PC-3 (cell line): ENCODE results near the gene C1orf21. TPM values are rescaled to one million over a fixed set of nuclear protein-coding genes. Genes with fewer than 3 reads are reported as not detected.

ENCODE experiments used
- ATAC-seq: fragments of 200-7000 bp; cut with Tn5 transposase; 2 replicates; pipeline ENCODE4 v1.9.1; 2020; ENCODE audit warnings: mild to moderate bottlenecking, moderate library complexity
- BruUV-seq: library from RNA; stranded (reverse); fragments of 400-500 nt; replicated peaks from 2 replicates; lab custom pipeline; 2021; lab: Mats Ljungman, UMichigan
- CTCF ChIA-PET: fragments of 300-600 bp; sonication (Branson Sonifier 250); formaldehyde crosslinking; loops from one replicate; lab custom pipeline; 2022; ENCODE audit warnings: antibody characterized with exemption; lab: Charles Lee
- POLR2A ChIA-PET: fragments of 300-600 bp; sonication (Branson Sonifier 250); formaldehyde crosslinking; loops from one replicate; lab custom pipeline; 2022; ENCODE audit warnings: antibody characterized with exemption; ENCODE audit not compliant: unreplicated experiment; lab: Charles Lee
- DNase-seq: peaks from one replicate; pipeline ENCODE4 v3.0.0-alpha.2; 2015
- H2AFZ ChIP-seq: fragments of 300-600 bp; sonication (generic); 2 replicates; pipeline ENCODE4 v1.6.0; 2016; ENCODE audit warnings: antibody characterized with exemption, low read length
- H3F3A ChIP-seq: fragments of 300-600 bp; sonication (generic); one replicate; pipeline ENCODE4 v1.6.0; 2017; ENCODE audit warnings: antibody characterized with exemption, low read length, control low read depth, mild to moderate bottlenecking; ENCODE audit not compliant: unreplicated experiment
- H3K27ac ChIP-seq: fragments of 300-600 bp; sonication (generic); 2 replicates; pipeline ENCODE4 v1.5.1; 2016; ENCODE audit warnings: mild to moderate bottlenecking, low read length
- H3K27me3 ChIP-seq: fragments of 300-600 bp; sonication (generic); 2 replicates; pipeline ENCODE4 v1.6.1; 2016; ENCODE audit warnings: low read length, mixed read lengths
- H3K36me3 ChIP-seq: fragments of 300-600 bp; sonication (generic); 2 replicates; pipeline ENCODE4 v1.6.1; 2016; ENCODE audit warnings: low read depth, mixed run types, low read length, mixed read lengths
- H3K4me1 ChIP-seq: fragments of 300-600 bp; sonication (generic); 2 replicates; pipeline ENCODE4 v1.5.1; 2016; ENCODE audit warnings: low read length; ENCODE audit not compliant: insufficient read depth
- H3K4me2 ChIP-seq: fragments of 300-600 bp; sonication (generic); 2 replicates; pipeline ENCODE4 v1.6.0; 2016; ENCODE audit warnings: low read length
- H3K4me3 ChIP-seq: fragments of 300-600 bp; sonication (generic); 2 replicates; pipeline ENCODE4 v1.5.1; 2016; ENCODE audit warnings: mild to moderate bottlenecking, low read length, mixed read lengths
- H3K79me2 ChIP-seq: fragments of 300-600 bp; sonication (generic); 2 replicates; pipeline ENCODE4 v1.6.1; 2017; ENCODE audit warnings: low read length, mixed read lengths
- H3K9ac ChIP-seq: fragments of 300-600 bp; sonication (generic); 2 replicates; pipeline ENCODE4 v1.6.0; 2016; ENCODE audit warnings: mild to moderate bottlenecking, low read length
- H3K9me2 ChIP-seq: fragments of 300-600 bp; sonication (generic); replicated peaks from 2 replicates; pipeline ENCODE4 v1.6.1; 2016; ENCODE audit warnings: mixed run types, low read length, mixed read lengths
- H3K9me3 ChIP-seq: fragments of 300-600 bp; sonication (generic); 2 replicates; pipeline ENCODE4 v1.6.1; 2016; ENCODE audit warnings: low read length, mixed read lengths
- H4K20me1 ChIP-seq: fragments of 300-600 bp; sonication (generic); 2 replicates; pipeline ENCODE4 v1.6.1; 2016; ENCODE audit warnings: low read length, mixed read lengths
- EZH2 ChIP-seq: fragments of 300-600 bp; sonication (generic); IDR thresholded peaks from one replicate; pipeline ENCODE4 v1.6.1; 2017; ENCODE audit warnings: antibody characterized with exemption, mild to moderate bottlenecking, low read length; ENCODE audit not compliant: unreplicated experiment
- EZH2phosphoT487 ChIP-seq: fragments of 300-600 bp; sonication (generic); IDR thresholded peaks from 2 replicates; pipeline ENCODE4 v1.6.1; 2018; ENCODE audit warnings: mild to moderate bottlenecking, antibody characterized with exemption, low read length, borderline replicate concordance
- intact Hi-C: fragments of 100-400 bp; cut with micrococcal nuclease; formaldehyde crosslinking; loops from 2 replicates; pipeline ENCODE4 v1.9.0; 2023
- total RNA-seq: library from RNA; depleted of rRNA; stranded (reverse); fragments of >200 nt; gene quantifications from 2 replicates; pipeline ENCODE4 v1.2.3, GENCODE V29; 2014
- TF ChIP-seq, protein P1 (sequence below): fragments of 300-600 bp; sonication (generic); conservative IDR thresholded peaks from 2 replicates; pipeline ENCODE4 v1.5.1; 2017; ENCODE audit warnings: antibody characterized with exemption, low read depth, mild to moderate bottlenecking, low read length

C1orf21 gene
- total RNA-seq, 1 experiment from 2014 or later = 1.3 TPM

DNA sequence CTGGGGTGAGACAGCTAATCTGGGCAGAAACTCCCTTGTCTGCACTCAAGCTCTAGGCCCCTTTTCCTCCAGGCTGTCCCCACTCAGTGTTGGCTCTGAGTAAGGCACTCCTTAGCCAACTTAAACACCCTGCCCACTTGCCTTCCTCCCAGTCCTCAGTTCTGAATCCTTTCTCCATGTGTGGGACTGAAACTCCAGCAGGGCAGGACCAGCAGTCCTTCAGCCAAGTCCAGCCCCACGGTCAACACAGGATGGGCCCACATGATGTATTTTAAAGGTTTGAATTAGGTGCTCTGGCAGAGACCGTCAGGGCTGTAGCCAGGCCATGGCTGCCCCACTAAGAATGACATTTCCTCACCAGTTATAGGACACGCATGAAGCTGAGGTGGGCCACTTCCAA is 260.0 kb downstream of the C1orf21 start:
- no peak for ATAC-seq
- H3K9me3 ChIP-seq = no peaks in the 10 kb centered on the region
- no peaks in the 10 kb centered on the region for H3K27me3 ChIP-seq
- no peaks in the 10 kb centered on the region for H3K9me2 ChIP-seq
- H3K27ac ChIP-seq = no peak overlapping the region
- BruUV-seq = no TSS peak
- no peak for TF ChIP-seq EZH2
- H3F3A ChIP-seq = no peaks in the 10 kb centered on the region
- intact Hi-C loops = no loop called here
- H3K9ac ChIP-seq = no peak overlapping the region
- CTCF ChIA-PET = no interaction called here
- H3K4me3 ChIP-seq = no peak overlapping the region
- H3K36me3 ChIP-seq = no peaks in the 10 kb centered on the region
- no peak overlapping the region for H2AFZ ChIP-seq
- no peaks in the 10 kb centered on the region for H3K79me2 ChIP-seq
- DNase-seq = no peak
- no peak overlapping the region for H3K4me2 ChIP-seq
- H4K20me1 ChIP-seq = no peaks in the 10 kb centered on the region
- POLR2A ChIA-PET = no interaction called here
- no peaks in the 10 kb centered on the region for H3K4me1 ChIP-seq

DNA sequence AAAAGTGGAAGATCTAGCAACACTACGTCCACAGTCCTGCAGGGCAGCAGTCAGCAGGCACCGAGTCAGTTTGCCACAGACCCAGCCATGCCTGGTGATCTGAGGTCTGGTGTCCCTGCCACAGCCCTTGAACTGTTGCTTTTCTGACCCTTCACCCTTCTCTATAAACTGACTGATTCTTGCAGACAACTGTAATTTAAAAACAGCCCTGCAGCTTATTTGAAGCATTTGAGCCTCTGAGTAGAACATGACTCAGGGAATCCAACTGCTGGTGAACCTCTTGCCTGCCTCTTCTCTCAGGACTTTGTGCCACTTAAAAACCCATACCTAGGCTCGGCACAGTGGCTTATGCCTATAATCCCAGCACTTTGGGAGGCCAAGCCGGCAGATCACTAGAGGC is 260.6 kb downstream of the C1orf21 start:
- no peaks in the 10 kb centered on the region for H3K79me2 ChIP-seq
- BruUV-seq = no TSS peak
- intact Hi-C loops = no loop called here
- no peak for ATAC-seq
- no peaks in the 10 kb centered on the region for H3K4me1 ChIP-seq
- POLR2A ChIA-PET = no interaction called here
- no peak overlapping the region for H2AFZ ChIP-seq
- H3K36me3 ChIP-seq = no peaks in the 10 kb centered on the region
- H3K27me3 ChIP-seq = no peaks in the 10 kb centered on the region
- DNase-seq = no peak
- no peaks in the 10 kb centered on the region for H3K9me3 ChIP-seq
- H3K4me3 ChIP-seq = no peak overlapping the region
- H3F3A ChIP-seq = no peaks in the 10 kb centered on the region
- H3K9ac ChIP-seq = no peak overlapping the region
- TF ChIP-seq EZH2phosphoT487 (no peak), EZH2 (no peak)
- no peaks in the 10 kb centered on the region for H4K20me1 ChIP-seq
- H3K9me2 ChIP-seq = no peaks in the 10 kb centered on the region
- CTCF ChIA-PET = no interaction called here
- H3K4me2 ChIP-seq = no peak overlapping the region
- H3K27ac ChIP-seq = no peak overlapping the region

DNA sequence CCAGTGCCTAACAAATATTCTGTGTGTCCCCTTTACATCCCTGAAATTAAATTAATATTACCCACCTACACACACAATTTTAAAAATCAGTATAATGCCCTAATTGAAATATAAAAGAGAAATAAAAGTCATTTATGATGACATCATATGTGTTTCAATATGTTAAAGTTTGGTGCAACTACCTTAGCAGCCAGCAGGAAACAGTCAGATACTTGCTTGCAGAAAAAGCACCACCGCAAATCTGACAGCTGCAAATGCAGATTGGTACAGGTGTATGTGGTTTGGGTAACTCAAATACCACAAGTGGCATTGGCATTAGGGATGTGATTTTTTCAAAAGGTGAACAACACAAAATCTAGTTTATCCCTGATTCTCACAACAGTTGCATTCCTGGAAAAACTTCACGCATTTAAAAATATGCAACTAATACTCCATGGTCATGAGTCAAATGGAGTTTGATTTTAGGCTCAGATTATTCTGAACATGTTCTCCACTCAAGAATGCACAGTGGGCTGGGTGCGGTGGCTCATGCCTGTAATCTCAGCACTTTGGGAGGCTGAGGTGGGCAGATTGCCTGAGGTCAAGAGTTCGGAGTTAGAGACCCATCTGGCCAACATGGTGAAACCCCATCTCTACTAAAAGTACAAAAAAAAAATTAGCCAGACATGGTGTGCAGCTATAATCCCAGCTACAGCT is 261.5 kb downstream of the C1orf21 start:
- intact Hi-C loops = no loop called here
- H3K4me3 ChIP-seq = no peak overlapping the region
- no peak for DNase-seq
- no peaks in the 10 kb centered on the region for H3K4me1 ChIP-seq
- H4K20me1 ChIP-seq = no peaks in the 10 kb centered on the region
- no TSS peak for BruUV-seq
- H3K9ac ChIP-seq = no peak overlapping the region
- no peaks in the 10 kb centered on the region for H3K9me3 ChIP-seq
- no peak overlapping the region for H2AFZ ChIP-seq
- no peaks in the 10 kb centered on the region for H3K9me2 ChIP-seq
- no peak overlapping the region for H3K4me2 ChIP-seq
- ChIA-PET POLR2A (no interaction called here), CTCF (no interaction called here)
- H3F3A ChIP-seq = no peaks in the 10 kb centered on the region
- ATAC-seq = no peak
- H3K27me3 ChIP-seq = no peaks in the 10 kb centered on the region
- H3K36me3 ChIP-seq = no peaks in the 10 kb centered on the region
- no peak overlapping the region for H3K27ac ChIP-seq
- no peaks in the 10 kb centered on the region for H3K79me2 ChIP-seq
- TF ChIP-seq, protein P1, sequence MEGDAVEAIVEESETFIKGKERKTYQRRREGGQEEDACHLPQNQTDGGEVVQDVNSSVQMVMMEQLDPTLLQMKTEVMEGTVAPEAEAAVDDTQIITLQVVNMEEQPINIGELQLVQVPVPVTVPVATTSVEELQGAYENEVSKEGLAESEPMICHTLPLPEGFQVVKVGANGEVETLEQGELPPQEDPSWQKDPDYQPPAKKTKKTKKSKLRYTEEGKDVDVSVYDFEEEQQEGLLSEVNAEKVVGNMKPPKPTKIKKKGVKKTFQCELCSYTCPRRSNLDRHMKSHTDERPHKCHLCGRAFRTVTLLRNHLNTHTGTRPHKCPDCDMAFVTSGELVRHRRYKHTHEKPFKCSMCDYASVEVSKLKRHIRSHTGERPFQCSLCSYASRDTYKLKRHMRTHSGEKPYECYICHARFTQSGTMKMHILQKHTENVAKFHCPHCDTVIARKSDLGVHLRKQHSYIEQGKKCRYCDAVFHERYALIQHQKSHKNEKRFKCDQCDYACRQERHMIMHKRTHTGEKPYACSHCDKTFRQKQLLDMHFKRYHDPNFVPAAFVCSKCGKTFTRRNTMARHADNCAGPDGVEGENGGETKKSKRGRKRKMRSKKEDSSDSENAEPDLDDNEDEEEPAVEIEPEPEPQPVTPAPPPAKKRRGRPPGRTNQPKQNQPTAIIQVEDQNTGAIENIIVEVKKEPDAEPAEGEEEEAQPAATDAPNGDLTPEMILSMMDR = no peak
- TF ChIP-seq EZH2 = no peak
- no peak for TF ChIP-seq EZH2phosphoT487

DNA sequence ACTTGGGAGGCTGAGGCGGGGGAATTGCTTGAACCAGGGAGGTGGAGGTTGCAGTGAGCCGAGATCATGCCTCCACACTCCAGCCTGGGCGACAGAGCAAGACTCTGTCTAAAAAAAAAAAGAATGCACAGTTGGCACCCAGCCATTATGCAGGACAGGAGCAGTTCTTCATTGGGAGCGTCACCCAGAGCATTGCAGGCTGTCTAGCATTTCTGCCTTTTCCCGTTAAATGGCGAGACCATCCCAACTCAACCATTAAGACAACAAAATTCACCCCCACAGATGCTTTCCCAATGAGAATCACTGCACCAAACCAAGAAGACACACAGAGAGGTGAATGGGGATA is 262.0 kb downstream of the C1orf21 start:
- Histone ChIP-seq H3K9ac (no peak overlapping the region), H3K4me2 (no peak overlapping the region), H3K27ac (no peak overlapping the region), H3F3A (no peaks in the 10 kb centered on the region), H3K36me3 (no peaks in the 10 kb centered on the region), H3K79me2 (no peaks in the 10 kb centered on the region), H3K4me3 (no peak overlapping the region), H4K20me1 (no peaks in the 10 kb centered on the region), H3K9me3 (no peaks in the 10 kb centered on the region), H3K4me1 (no peaks in the 10 kb centered on the region), H2AFZ (no peak overlapping the region), H3K27me3 (no peaks in the 10 kb centered on the region), H3K9me2 (no peaks in the 10 kb centered on the region)
- ChIA-PET CTCF (no interaction called here), POLR2A (no interaction called here)
- DNase-seq = no peak
- BruUV-seq = no TSS peak
- intact Hi-C loops = no loop called here
- no peak for TF ChIP-seq EZH2
- TF ChIP-seq, protein P1 = no peak
- TF ChIP-seq EZH2phosphoT487 = no peak
- ATAC-seq = no peak
